ENCODE results near the gene NISCH. TPM values are rescaled to one million over a fixed set of nuclear protein-coding genes. Genes with fewer than 3 reads are reported as not detected.
"Not testable (repeated sequence)": the region's sequence is repeated elsewhere in the genome, so short reads cannot be mapped to it uniquely, and the experiment has no call there.

Gene NISCH
- total RNA-seq, 2 experiments from 2014 or later, result 77.2 to 82.6 TPM

DNA sequence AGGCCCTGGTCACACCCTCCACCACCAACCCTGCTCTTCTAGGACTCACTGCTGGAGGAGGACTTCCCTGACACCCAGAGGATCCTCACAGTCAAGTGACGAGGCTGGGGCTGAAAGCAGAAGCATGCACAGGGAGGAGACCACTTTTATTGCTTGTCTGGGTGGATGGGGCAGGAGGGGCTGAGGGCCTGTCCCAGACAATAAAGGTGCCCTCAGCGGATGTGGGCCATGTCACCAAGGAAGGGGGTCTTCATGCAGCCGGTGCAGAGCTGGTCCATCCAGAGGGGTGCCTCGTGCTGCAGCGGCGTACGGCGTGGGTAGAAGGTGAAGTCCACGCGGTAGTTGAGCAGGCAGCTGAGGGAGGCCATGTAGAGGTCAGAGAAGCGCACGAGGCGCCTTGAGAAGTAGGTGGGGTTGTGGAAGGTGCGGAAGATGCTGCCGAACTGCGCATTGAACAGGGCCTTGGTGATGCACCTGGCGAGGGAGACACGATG, 68.9 kb downstream of the NISCH start:
- no peaks in the 10 kb centered on the region for H3K4me1 Mint-ChIP-seq (ENCODE audit: low read depth)
- H3K4me3 Mint-ChIP-seq, result no peak overlapping the region
- H3K9me3 Mint-ChIP-seq (ENCODE audit: insufficient read depth), result no peaks in the 10 kb centered on the region
- peaks cover 18% of the 10 kb centered on the region for H3K36me3 Mint-ChIP-seq (ENCODE audit: low read depth)
- POLR2A ChIA-PET, result no interaction called here
- ATAC-seq, result no peak
- H3K27ac Mint-ChIP-seq, result no peak overlapping the region
- H3K27me3 Mint-ChIP-seq (ENCODE audit: low read depth), result no peaks in the 10 kb centered on the region
- CTCF ChIA-PET, result no interaction called here
- no peak for DNase-seq

DNA sequence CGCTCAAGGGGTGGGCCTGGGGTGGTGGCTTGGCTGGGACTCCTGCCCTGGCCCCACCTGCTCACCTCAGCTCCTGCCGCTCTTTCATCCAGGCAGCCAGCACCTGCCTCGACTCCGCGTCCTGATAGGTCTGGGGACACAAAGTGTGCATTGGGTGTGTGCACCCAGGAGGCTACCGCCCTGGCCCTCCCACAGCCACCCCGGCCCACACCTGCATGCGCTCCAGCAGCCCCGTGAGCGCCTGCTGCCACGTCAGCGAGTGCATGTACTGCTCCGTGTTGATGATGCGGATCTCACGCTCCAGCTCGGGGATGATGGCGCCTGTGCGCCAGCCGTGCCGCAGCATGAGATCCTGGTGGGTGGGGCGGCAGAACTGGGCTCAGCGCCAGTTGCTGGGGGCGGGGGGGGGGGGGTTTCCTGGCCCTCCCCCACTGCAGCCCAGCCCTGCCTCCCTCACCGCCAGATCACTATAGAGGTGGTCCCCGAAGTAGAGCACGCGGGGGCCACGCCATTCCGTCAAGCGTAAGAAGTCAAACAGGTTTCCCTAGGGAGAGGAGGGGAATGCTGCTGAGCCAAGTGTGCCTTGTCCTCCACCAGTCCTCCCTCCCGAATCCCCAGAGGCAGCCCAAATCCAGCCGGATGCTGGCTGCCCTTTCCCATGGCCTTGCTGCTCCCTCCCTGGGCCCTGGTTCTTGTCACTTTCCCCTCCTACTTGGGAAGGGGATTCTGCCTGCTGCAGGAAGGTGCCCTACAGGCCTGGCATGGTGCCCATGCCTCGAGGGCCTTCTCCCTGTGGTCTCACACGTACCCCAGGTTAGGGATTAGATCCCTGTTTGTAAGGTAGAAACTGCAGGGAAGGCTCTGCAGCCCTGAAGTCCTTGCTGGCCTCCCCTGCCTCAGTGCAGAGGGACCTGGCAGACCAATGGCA, 69.6 kb downstream of the NISCH start:
- DNase-seq, result no peak
- H3K27me3 Mint-ChIP-seq (ENCODE audit: low read depth), result no peaks in the 10 kb centered on the region
- H3K27ac Mint-ChIP-seq, result no peak overlapping the region

DNA sequence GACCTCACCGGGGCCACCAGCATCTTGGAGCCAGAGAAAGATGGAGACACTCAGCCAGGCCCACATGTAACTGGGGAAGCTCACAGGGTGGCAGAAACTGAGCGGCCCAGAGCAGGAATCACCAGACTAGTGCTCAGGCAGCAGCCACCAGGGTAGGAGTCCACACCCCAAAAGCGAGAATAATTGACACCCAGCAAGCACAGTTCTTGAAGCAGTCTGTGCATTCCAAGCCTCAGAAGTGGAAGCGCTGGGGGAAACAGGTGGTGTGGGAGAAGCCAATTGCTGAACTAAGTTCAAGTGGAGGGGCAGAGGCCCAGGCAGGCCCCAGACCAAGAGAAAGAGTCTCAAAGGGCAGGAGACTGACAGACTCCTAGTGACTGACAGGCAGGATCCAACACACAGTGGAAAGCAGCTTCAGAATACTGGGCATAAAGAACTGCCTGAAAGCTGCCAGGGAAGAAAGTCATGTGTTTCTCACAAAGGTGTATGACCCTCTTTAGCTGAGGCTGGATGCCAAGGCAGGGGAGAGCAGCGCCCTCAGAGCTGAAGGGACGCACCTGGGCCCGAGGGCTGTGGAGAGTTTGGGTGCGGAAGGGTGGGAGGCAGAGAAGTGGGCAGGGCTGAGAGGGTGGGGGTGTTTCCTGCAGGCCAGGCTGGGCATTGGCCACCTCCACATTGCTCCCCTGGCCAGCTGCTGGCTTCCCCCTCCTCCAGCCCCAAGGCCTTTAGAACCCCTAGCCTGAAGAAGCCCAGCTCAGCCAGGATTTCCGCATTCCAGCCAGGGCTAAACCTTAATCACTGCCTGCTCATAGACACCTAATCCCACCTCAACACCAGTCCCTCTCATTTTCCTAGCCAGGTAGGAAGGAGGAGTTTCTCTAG, 70.5 kb downstream of the NISCH start:
- Mint-ChIP-seq H3K27ac (no peak overlapping the region), H3K9me3 (ENCODE audit: insufficient read depth) (no peaks in the 10 kb centered on the region), H3K4me3 (no peak overlapping the region), H3K36me3 (ENCODE audit: low read depth) (peaks cover 18% of the 10 kb centered on the region), H3K27me3 (ENCODE audit: low read depth) (no peaks in the 10 kb centered on the region), H3K4me1 (ENCODE audit: low read depth) (no peaks in the 10 kb centered on the region)
- no peak for ATAC-seq
- ChIA-PET POLR2A (interaction anchor here (1.2 kb wide), 1 partner anchor 10 kb away, joined by 3 read pairs; the partner anchor contains the start of gene UQCC5), CTCF (interaction anchor here (1.0 kb wide), 1 partner anchor 10 kb away, joined by 3 read pairs; the partner anchor contains the start of gene UQCC5)
- no peak for DNase-seq

More for the DNA sequence above, 69.6 kb downstream of the NISCH start:
- H3K9me3 Mint-ChIP-seq (ENCODE audit: insufficient read depth), result no peaks in the 10 kb centered on the region
- peaks cover 18% of the 10 kb centered on the region for H3K36me3 Mint-ChIP-seq (ENCODE audit: low read depth)
- ChIA-PET POLR2A (no interaction called here), CTCF (no interaction called here)
- ATAC-seq, result no peak
- no peaks in the 10 kb centered on the region for H3K4me1 Mint-ChIP-seq (ENCODE audit: low read depth)
- no peak overlapping the region for H3K4me3 Mint-ChIP-seq

DNA sequence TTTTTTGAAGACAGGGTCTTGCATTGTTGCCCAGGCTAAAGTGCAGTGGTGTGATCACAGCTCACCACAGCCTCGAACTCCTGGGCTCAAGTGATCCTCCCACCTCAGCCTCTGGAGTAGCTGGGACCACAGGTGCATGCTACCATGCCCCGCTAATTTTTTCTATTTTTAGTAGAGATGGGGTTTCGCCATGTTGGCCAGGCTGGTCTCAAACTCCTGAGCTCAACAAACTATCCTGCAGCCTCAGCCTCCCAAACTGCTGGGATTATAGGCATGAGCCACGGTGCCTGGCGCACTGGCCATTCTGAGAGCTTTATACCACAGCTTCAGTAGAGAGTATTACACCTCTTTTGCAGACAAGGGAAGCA, 71.3 kb downstream of the NISCH start:
- not testable (repeated sequence) for DNase-seq; H3K4me3 Mint-ChIP-seq; H3K27ac Mint-ChIP-seq; ATAC-seq; H3K9me3 Mint-ChIP-seq (ENCODE audit: insufficient read depth); H3K4me1 Mint-ChIP-seq (ENCODE audit: low read depth); H3K27me3 Mint-ChIP-seq (ENCODE audit: low read depth)
- peaks cover 18% of the 10 kb centered on the region for H3K36me3 Mint-ChIP-seq (ENCODE audit: low read depth)
- ChIA-PET CTCF (interaction anchor here (1.0 kb wide), 1 partner anchor 10 kb away, joined by 3 read pairs; the partner anchor contains the start of gene UQCC5), POLR2A (interaction anchor here (1.2 kb wide), 1 partner anchor 10 kb away, joined by 3 read pairs; the partner anchor contains the start of gene UQCC5)

DNA sequence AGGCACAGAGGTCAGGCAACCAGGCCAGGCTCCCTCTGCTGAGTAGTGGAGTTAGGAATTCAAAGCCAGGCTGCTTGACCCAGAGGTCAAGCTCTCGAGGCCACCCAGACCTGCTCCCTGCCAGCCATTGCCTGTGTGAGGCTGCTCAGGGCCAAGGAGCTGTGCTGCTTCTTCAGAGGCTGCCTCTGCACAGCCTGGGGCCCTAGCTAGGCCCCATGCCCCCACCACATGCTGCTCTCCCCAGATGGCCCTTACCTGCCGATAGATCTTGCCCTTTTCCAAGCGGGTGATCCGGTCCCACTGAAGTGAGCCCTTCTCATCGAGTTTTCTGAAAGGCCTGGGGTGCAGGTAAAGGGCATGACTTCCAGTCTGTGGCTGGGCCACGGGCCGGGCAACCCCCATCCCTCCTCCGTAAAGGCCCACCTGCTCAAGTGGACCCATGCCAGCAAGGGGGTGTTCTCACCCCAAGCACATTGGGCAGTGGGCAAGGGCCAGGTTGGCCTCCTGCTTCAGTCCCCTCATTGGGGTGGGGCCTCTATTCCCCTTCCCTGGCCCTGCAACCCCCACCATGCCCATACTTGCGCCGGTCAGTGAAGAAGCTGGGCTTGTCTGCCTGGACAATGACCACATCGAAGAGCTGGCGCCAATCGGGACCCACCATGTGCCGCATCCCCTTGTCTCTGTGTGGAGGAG, 71.8 kb downstream of the NISCH start:
- ChIA-PET CTCF (interaction anchor here (1.0 kb wide), 1 partner anchor 9 kb away, joined by 3 read pairs; the partner anchor contains the start of gene UQCC5), POLR2A (interaction anchor here (1.2 kb wide), 1 partner anchor 9 kb away, joined by 3 read pairs; the partner anchor contains the start of gene UQCC5)
- DNase-seq (no peak), ATAC-seq (no peak)
- Mint-ChIP-seq H3K27me3 (ENCODE audit: low read depth) (no peaks in the 10 kb centered on the region), H3K36me3 (ENCODE audit: low read depth) (peaks cover 18% of the 10 kb centered on the region), H3K27ac (no peak overlapping the region), H3K4me1 (ENCODE audit: low read depth) (peaks cover 6% of the 10 kb centered on the region), H3K4me3 (no peak overlapping the region), H3K9me3 (ENCODE audit: insufficient read depth) (no peaks in the 10 kb centered on the region)

DNA sequence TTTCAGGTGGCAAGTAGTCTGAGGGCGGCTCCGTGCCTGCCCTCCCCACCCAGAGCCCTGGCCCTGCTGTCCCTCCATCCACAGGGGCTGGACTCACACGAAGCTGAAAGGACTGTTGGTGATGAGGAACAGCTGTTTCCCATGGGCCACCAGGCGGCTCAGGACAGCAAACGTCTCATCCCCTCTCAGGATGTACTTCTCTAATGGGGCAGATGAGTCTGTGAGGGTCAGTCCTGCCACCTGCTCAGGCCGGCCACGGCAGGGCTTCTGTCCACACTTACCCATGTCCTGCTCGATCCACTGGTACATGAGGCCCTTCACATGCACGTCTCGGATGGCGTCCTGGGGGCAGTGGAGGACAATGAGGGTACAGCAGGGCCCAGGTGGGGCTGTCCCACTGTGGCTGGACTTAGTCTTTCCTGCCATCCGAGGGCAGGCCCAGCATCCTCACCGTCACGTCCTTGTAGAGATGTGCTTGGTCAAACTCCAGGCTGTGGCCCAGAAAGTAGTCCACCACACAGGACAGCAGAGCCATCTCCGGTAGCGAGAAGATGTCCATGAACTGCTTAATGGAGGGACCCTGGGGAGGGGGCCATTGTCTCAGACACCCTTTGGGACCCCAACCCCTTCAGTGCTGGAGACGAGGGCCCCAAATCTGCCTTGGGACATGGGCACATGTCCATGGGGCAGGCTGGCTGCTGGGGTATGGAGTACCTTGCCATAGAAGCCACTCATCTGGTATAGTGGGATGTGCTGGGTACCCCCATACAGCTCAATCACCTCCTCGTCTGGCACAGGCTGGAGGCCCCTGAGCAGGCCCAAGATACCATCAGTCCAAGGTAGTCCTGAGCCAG, 72.6 kb downstream of the NISCH start:
- no peaks in the 10 kb centered on the region for H3K27me3 Mint-ChIP-seq (ENCODE audit: low read depth)
- H3K4me1 Mint-ChIP-seq (ENCODE audit: low read depth), result peaks cover 11% of the 10 kb centered on the region
- ChIA-PET CTCF (no interaction called here), POLR2A (interaction anchor here (0.5 to 0.8 kb wide), 2 partner anchors 8 to 370 kb away, joined by 3 to 5 read pairs; partner anchors contain the start of gene UQCC5)
- ATAC-seq (no peak), DNase-seq (no peak)
- peaks cover 18% of the 10 kb centered on the region for H3K36me3 Mint-ChIP-seq (ENCODE audit: low read depth)
- no peak overlapping the region for H3K4me3 Mint-ChIP-seq
- no peak overlapping the region for H3K27ac Mint-ChIP-seq
- H3K9me3 Mint-ChIP-seq (ENCODE audit: insufficient read depth), result no peaks in the 10 kb centered on the region

DNA sequence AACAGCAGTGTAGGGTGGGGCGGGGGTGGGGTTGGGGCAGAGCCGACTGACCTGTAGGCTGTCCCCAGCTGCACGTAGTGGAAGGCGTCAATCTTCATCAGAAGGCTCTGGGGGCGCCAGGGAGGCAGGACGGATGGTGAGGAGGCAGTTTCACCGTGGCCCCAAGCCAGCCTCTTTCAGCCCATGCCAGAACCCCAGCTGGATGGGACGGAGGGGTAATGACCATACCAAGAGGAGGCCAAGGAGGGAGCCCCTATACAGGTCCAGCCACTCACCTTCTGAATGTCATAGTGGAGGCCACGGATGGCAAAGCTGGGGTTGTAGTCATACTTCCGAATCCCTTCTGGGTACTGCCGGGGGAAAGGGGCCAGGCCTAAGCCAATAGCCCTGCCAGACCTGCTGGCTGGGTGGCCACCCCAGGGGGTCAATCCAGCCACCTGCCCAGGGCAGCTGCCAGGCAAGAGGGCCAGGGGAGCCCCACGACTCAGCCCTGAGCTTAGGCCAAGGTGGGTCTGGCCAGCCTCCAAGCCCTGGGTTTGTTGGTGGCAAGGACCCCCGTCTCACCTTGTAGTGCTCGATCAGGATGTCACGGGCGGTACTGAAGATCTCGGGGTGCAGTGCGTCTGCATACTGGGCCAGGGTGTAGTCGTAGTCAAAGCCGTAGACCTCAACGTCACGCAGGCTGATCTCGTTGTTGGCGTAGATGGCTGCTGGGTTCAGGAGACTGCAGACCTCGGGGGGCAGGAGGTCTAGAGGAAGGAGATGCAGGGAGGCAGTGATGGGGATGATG, 73.4 kb downstream of the NISCH start:
- ATAC-seq (no peak), DNase-seq (no peak)
- Mint-ChIP-seq H3K9me3 (ENCODE audit: insufficient read depth) (no peaks in the 10 kb centered on the region), H3K4me3 (no peak overlapping the region), H3K4me1 (ENCODE audit: low read depth) (peaks cover 11% of the 10 kb centered on the region), H3K27me3 (ENCODE audit: low read depth) (no peaks in the 10 kb centered on the region), H3K27ac (no peak overlapping the region), H3K36me3 (ENCODE audit: low read depth) (peaks cover 18% of the 10 kb centered on the region)
- CTCF ChIA-PET, result no interaction called here
- POLR2A ChIA-PET, result no interaction called here

DNA sequence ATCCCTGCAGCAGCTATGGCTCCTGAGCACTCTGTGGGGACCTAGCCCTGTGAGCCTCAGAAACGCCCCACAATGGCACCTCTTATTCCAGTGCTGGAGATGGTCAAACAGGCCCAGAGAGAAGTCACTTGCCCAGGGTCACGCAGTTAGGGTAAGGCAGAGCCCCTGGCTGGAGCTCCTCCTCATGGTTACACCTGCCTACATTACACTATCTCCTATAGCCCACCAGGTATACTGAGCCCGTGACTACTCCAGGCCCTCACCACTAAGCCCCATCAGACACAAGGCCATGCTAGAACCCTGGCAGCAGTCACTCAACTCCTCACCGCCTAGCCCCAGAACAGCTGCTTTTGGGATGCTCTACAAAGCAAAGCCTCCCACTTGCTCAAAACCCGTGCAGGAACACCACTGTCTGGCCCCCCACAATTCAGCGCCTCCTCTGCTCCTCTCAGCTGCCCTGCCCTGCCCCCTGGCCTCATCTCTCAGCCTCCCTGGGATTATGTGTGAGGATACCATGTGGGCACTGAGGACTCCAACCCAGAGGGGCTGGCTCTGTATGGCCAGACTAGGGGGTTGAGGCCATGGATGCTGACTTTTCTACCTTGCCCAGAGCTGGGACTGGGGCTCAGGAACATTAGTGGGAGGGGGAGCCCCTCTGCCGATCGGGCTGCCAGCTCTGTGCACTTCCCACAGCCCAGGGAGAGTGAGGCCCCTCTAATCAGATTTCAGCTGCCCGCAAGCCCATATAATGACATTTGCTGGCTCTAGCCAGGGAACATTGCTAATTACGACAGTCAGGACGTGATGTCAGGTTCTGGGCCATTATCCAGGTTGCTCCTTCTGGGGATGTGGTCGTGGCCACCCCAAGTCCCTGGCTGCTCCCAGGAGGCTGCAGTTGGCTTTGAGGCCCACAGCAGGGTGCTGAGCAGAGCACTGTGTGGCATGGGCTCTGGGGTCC, 74.3 kb downstream of the NISCH start:
- H3K27ac Mint-ChIP-seq, result no peak overlapping the region
- H3K9me3 Mint-ChIP-seq (ENCODE audit: insufficient read depth), result no peaks in the 10 kb centered on the region
- peaks cover 14% of the 10 kb centered on the region for H3K4me1 Mint-ChIP-seq (ENCODE audit: low read depth)
- no peak overlapping the region for H3K4me3 Mint-ChIP-seq
- DNase-seq (no peak), ATAC-seq (no peak)
- peaks cover 13% of the 10 kb centered on the region for H3K36me3 Mint-ChIP-seq (ENCODE audit: low read depth)
- ChIA-PET CTCF (no interaction called here), POLR2A (no interaction called here)
- H3K27me3 Mint-ChIP-seq (ENCODE audit: low read depth), result no peaks in the 10 kb centered on the region

DNA sequence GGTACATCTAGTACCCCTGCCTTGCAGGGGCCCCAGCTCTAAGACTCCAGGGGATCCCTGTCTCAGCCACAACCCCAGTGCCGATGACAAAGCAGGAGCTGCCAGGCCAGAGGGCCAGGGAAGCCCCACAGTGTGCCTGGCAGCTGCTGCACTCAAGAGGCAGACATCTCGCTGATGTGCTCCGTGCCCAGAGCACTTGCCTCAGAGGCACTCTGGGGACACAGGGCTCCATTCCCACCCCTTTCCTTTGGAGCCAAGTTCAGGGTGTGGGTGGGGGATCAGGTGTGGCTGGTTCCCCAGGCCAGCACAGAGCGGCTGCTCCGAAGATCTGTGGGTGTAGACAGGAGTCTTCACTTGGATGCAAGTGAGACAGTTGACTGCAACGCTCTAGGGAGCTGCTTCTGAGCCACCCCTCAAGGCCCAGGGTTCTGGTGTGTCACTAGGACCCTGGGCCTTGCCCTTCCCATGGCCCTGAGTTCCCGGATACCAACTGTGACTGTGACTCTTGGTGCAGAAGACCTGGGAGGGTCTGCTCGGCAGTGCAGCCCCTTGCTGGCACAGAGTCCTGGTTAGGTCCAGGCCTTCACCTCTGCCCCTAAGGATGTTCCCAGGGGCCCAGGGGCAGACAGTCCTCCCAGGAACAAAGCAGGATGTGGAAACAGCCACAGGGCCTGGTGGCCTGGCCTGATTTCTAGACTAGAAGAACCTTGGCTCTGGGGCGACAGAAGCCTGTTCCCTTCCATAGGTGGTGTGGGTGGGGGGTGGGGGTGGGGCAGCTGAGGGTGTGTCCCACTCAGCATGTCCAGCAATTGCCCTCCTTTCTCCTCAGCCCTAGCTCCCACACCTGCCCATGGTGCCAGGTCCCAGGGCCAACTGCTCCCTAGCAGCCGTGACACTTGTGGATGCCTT, 75.8 kb downstream of the NISCH start:
- peaks cover 13% of the 10 kb centered on the region for H3K36me3 Mint-ChIP-seq (ENCODE audit: low read depth)
- ATAC-seq (no peak), DNase-seq (no peak)
- H3K4me1 Mint-ChIP-seq (ENCODE audit: low read depth), result peaks cover 29% of the 10 kb centered on the region
- CTCF ChIA-PET, result no interaction called here
- peak overlapping the region; percentile 80 for H3K4me3 Mint-ChIP-seq
- POLR2A ChIA-PET, result no interaction called here
- no peaks in the 10 kb centered on the region for H3K9me3 Mint-ChIP-seq (ENCODE audit: insufficient read depth)
- no peaks in the 10 kb centered on the region for H3K27me3 Mint-ChIP-seq (ENCODE audit: low read depth)
- no peak overlapping the region for H3K27ac Mint-ChIP-seq

Measured in activated CD8-positive, alpha-beta T cell treated with anti-CD3 and anti-CD28 coated beads, Interleukin-2, amount 10 ng/mL, durations not matched to agents 7 days and 5 days (primary cell).